Panc1 (cell line): ENCODE measurements around the gene INSC.

Experiments
- CTCF ChIP-seq: fragments of 450-650 bp; IDR thresholded peaks from 2 replicates; pipeline ENCODE4 v1.5.1; 2017; ENCODE audit warnings: mild to moderate bottlenecking
- POLR2AphosphoS5 ChIP-seq: IDR thresholded peaks from 2 replicates; pipeline ENCODE4 v1.6.1; 2012; ENCODE audit warnings: mild to moderate bottlenecking, low read depth, low read length, moderate library complexity

GRCh38 chr11:15101072-15101709 lies 13.5 kb upstream of the INSC start:
- TF ChIP-seq CTCF: peak; percentile 90
- no peak for TF ChIP-seq POLR2AphosphoS5
